Measurements from ENCODE around the gene VPS37B. TPM values are rescaled to one million over a fixed set of nuclear protein-coding genes. Genes with fewer than 3 reads are reported as not detected.
"Not testable (repeated sequence)": the region's sequence is repeated elsewhere in the genome, so short reads cannot be mapped to it uniquely, and the experiment has no call there.

VPS37B gene
- total RNA-seq = 100 to 1,000 TPM in 1 of 8 experiments, 10 to 100 TPM in 7; 13.0 to 107 (median 21.7) TPM

GRCh38 chr12:122895704-122896636 lies at the start of gene VPS37B:
TSS of gene VPS37B (minus strand) at chr12:122896124. CDS start at chr12:122896062, 62 bp downstream.
- in situ Hi-C loops (cut with MboI; ENCODE audit: low pct_unique_long_range_greater_than_20kb in 2 of 9, low sequenced_read_pairs in 9 of 9, unreplicated experiment in 9 of 9) = no loop called here
- peak; percentile 26 to 84 (median 72) for ATAC-seq (replicated peaks in 6 of 8)
- WGBS, 10 experiments = 20 to 90% (median 63%) methylated on average over 1 to 14 of the region's 81 CpGs
- Histone ChIP-seq H3K4me1 (replicated peaks in 1 of 2) (peaks cover 25 to 36% of the 10 kb centered on the region in 2 donors), H3K27ac (peak within 1 kb of the TSS; percentile 58 to 86), H3K4me3 (peak within 1 kb of the TSS; percentile 52 to 95 (median 91))

- peak in 4 of 8 experiments; percentile 15 to 49 (median 20) for ATAC-seq (replicated peaks in 6 of 8)
- 54 to 100% (median 80%) methylated on average over 1 to 5 of the region's 14 CpGs; no CpG with 5 or more reads in 3 of the 10 experiments for WGBS, 10 experiments
- in situ Hi-C loops (cut with MboI; ENCODE audit: low pct_unique_long_range_greater_than_20kb in 2 of 9, low sequenced_read_pairs in 9 of 9, unreplicated experiment in 9 of 9) = no loop called here
- Histone ChIP-seq H3K4me3 (no peak overlapping the region), H3K27ac (no peak overlapping the region), H3K4me1 (replicated peaks in 1 of 2) (no peaks in the 10 kb centered on the region)
Observed at GRCh38 chr12:122944605-122945592, 49.0 kb upstream of the VPS37B start.

DNA sequence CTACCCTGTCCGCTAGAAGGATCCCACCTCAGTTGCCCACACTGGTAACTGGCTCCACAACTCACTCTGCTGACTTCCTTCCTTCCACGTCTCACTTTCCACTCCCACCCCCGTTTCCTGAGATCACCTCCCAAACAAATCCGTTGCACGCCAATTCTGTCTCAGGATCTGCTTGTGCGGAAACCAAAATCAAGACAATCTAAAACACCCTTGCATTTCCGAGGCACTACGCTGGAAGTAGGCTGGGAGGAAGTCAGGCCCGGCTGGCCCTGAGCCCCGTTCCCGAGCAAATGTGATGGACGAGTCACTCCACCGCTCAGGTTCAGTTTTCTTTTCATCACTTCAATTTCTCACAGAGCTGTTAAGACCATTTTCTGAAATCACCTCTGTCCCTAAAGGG lies 47.3 kb upstream of the VPS37B start:
- Histone ChIP-seq H3K4me3 (no peak overlapping the region), H3K4me1 (replicated peaks in 1 of 2) (no peaks in the 10 kb centered on the region), H3K27ac (no peak overlapping the region)
- WGBS, 10 experiments = 78 to 100% (median 89%) methylated on average over 2 to 11 of the region's 13 CpGs; no CpG with 5 or more reads in 2 of the 10 experiments
- in situ Hi-C loops (cut with MboI; ENCODE audit: low pct_unique_long_range_greater_than_20kb in 2 of 9, low sequenced_read_pairs in 9 of 9, unreplicated experiment in 9 of 9) = no loop called here
- ATAC-seq (replicated peaks in 6 of 8) = no peak

GRCh38 chr12:122942637-122943036 lies 46.7 kb upstream of the VPS37B start:
- Histone ChIP-seq H3K4me3 (no peak overlapping the region), H3K27ac (no peak overlapping the region), H3K4me1 (replicated peaks in 1 of 2) (no peaks in the 10 kb centered on the region)
- in situ Hi-C loops (cut with MboI; ENCODE audit: low pct_unique_long_range_greater_than_20kb in 2 of 9, low sequenced_read_pairs in 9 of 9, unreplicated experiment in 9 of 9) = no loop called here
- ATAC-seq (replicated peaks in 6 of 8) = no peak
- WGBS, 10 experiments = 80 to 100% (median 96%) methylated on average over 1 to 2 of the region's 2 CpGs; no CpG with 5 or more reads in 6 of the 10 experiments

DNA sequence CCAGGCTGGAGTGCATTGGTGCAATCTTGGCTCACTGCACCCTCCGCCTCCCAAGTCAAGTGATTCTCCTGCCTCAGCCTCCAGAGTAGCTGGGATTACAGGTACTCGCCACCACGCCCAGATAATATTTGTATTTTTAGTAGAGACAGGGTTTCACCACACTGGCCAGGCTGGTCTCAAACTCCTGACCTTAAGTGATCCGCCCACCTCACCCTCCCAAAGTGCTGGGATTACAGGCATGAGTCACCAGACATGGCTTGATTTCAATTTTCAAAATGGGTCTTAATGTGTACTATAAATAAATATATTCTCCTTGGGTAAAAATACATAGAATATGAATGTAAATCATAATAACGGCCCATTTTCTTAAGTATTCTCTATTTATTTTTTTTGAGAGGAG lies 45.4 kb upstream of the VPS37B start:
- peak in 2 of 8 experiments; percentile 27 to 32 for ATAC-seq (replicated peaks in 6 of 8)
- WGBS, 10 experiments = 31 to 93% (median 62%) methylated on average over 1 to 4 of the region's 5 CpGs; no CpG with 5 or more reads in 2 of the 10 experiments
- H3K27ac ChIP-seq = not testable (repeated sequence)

DNA sequence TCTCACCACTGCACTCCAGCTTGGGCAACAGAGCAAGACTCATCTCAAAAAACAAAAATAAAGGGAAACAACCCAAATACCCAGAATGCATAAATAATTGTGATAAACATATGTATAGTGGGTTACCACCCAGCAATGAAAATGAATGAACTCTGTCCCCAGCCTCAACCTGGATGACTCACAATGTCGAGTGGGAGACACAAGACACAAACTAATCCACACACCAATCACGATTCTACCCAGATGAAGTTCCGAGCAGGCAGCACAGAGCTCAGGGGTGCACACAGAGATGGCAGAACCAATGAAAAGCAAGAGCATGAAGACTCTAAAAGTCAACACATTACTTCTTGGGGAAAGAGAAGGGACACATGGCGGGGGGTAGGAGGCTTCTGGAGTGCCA lies 43.2 kb upstream of the VPS37B start:
- 20 to 92% (median 58%) methylated on average over 2 to 4 of the region's 4 CpGs; no CpG with 5 or more reads in 3 of the 10 experiments for WGBS, 10 experiments
- H3K27ac ChIP-seq = no peak overlapping the region
- ATAC-seq (replicated peaks in 6 of 8) = peak in 3 of 8 experiments; percentile 37 to 59 (median 45)
- no peaks in the 10 kb centered on the region for H3K4me1 ChIP-seq (replicated peaks in 1 of 2)
- in situ Hi-C loops (cut with MboI; ENCODE audit: low pct_unique_long_range_greater_than_20kb in 2 of 9, low sequenced_read_pairs in 9 of 9, unreplicated experiment in 9 of 9) = no loop called here
- no peak overlapping the region for H3K4me3 ChIP-seq

More for the DNA sequence above, 45.4 kb upstream of the VPS37B start:
- in situ Hi-C loops (cut with MboI; ENCODE audit: low pct_unique_long_range_greater_than_20kb in 2 of 9, low sequenced_read_pairs in 9 of 9, unreplicated experiment in 9 of 9); H3K4me1 ChIP-seq (replicated peaks in 1 of 2); H3K4me3 ChIP-seq: not testable (repeated sequence)

DNA sequence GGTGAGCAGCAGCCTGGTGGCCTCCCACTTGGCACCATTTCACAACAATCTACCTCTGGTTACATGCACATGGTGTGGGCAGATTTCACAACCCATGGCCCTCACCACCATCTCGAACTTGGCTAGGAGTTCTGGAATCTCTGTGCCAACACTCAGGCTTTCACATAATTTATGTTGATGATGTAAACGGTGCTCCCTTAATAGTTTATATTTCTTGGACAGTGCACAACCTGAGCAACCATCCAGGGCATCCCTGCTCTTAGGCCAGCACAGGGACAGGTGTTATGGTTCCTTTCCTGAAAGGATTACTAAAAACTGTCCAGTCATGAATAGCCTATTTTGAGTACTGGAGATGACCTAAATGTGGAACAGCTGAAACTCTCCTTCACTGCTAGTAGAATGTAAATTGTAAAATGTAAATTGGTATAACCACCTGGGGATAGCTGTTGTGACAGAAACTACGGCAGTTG lies 41.7 kb upstream of the VPS37B start:
- WGBS, 10 experiments = 20 to 91% (median 83%) methylated on average over 1 to 3 of the region's 3 CpGs; no CpG with 5 or more reads in 1 of the 10 experiments
- H3K27ac ChIP-seq = no peak overlapping the region
- in situ Hi-C loops (cut with MboI; ENCODE audit: low pct_unique_long_range_greater_than_20kb in 2 of 9, low sequenced_read_pairs in 9 of 9, unreplicated experiment in 9 of 9) = no loop called here
- no peaks in the 10 kb centered on the region for H3K4me1 ChIP-seq (replicated peaks in 1 of 2)
- ATAC-seq (replicated peaks in 6 of 8) = no peak
- H3K4me3 ChIP-seq = no peak overlapping the region

DNA sequence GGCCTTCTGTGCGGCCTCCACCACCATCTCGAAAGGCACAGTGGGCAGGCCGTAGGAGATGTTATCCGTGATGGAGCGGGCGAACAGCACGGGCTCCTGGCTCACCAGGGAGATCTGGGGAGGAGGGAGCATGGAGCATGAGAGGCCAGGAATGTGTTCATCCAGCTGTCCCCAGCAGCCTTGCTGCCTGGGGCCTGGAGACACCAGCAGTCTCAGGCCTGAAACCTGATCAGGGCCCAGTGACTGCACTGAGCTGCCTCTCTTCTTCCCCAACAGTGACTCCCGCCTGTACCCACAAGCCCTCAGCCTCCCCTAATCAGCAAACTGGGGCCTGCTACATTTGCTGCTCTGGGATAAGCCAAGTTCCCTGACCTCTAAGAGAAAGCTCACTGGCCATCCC lies 39.4 kb upstream of the VPS37B start:
- peak in 1 of 8 experiments; percentile 40 for ATAC-seq (replicated peaks in 6 of 8)
- 60 to 100% (median 67%) methylated on average over 1 to 5 of the region's 8 CpGs; no CpG with 5 or more reads in 5 of the 10 experiments for WGBS, 10 experiments
- H3K4me1 ChIP-seq (replicated peaks in 1 of 2) = no peaks in the 10 kb centered on the region
- in situ Hi-C loops (cut with MboI; ENCODE audit: low pct_unique_long_range_greater_than_20kb in 2 of 9, low sequenced_read_pairs in 9 of 9, unreplicated experiment in 9 of 9) = no loop called here
- no peak overlapping the region for H3K27ac ChIP-seq
- H3K4me3 ChIP-seq = no peak overlapping the region

DNA sequence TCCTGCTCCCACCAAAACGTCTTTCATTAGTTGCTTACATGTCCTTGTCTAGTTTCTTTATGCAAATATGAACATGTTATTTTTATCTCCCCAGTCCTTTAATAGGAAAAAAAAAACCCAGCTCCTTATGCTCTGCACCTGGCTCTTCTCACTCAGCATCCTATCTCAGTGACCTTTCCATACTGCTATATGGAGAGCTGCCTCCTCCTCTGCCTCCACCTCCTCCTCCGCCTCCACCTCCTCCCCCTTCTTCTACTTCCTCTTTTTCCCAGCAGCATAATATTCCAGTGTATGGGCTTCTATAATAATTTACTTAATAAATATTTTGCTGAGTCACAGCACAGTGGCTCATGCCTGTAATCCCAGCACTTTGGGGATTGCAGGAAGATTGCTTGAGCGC lies 38.8 kb upstream of the VPS37B start:
- H3K4me3 ChIP-seq = no peak overlapping the region
- H3K27ac ChIP-seq = no peak overlapping the region
- 0 to 100% (median 33%) methylated on average over 1 to 3 of the region's 3 CpGs; no CpG with 5 or more reads in 1 of the 10 experiments for whole genome bisulfite sequencing, 10 experiments
- in situ Hi-C loops (cut with MboI; ENCODE audit: low pct_unique_long_range_greater_than_20kb in 2 of 9, low sequenced_read_pairs in 9 of 9, unreplicated experiment in 9 of 9) = no loop called here
- no peak for ATAC-seq (replicated peaks in 6 of 8)
- H3K4me1 ChIP-seq (replicated peaks in 1 of 2) = no peaks in the 10 kb centered on the region

GRCh38 chr12:122932207-122932606 lies 36.3 kb upstream of the VPS37B start:
- WGBS, 10 experiments = 80 to 100% methylated on average over 1 to 2 of the region's 8 CpGs; no CpG with 5 or more reads in 8 of the 10 experiments
- peaks cover 0 to 5% of the 10 kb centered on the region in 2 donors for H3K4me1 ChIP-seq (replicated peaks in 1 of 2)
- in situ Hi-C loops (cut with MboI; ENCODE audit: low pct_unique_long_range_greater_than_20kb in 2 of 9, low sequenced_read_pairs in 9 of 9, unreplicated experiment in 9 of 9) = no loop called here

GRCh38 chr12:122929812-122930211 lies 33.9 kb upstream of the VPS37B start:
- ATAC-seq (replicated peaks in 6 of 8) = no peak
- H3K27ac ChIP-seq = no peak overlapping the region

More at GRCh38 chr12:122932207-122932606, 36.3 kb upstream of the VPS37B start:
- Histone ChIP-seq H3K27ac (no peak overlapping the region), H3K4me3 (no peak overlapping the region)
- peak in 3 of 8 experiments; percentile 28 to 88 (median 83) for ATAC-seq (replicated peaks in 6 of 8)

GRCh38 chr12:122929148-122929538 lies 33.2 kb upstream of the VPS37B start:
- Histone ChIP-seq H3K27ac (no peak overlapping the region), H3K4me3 (no peak overlapping the region), H3K4me1 (replicated peaks in 1 of 2) (peaks cover 0 to 5% of the 10 kb centered on the region in 2 donors)
- in situ Hi-C loops (cut with MboI; ENCODE audit: low pct_unique_long_range_greater_than_20kb in 2 of 9, low sequenced_read_pairs in 9 of 9, unreplicated experiment in 9 of 9) = no loop called here
- no peak for ATAC-seq (replicated peaks in 6 of 8)
- 58 to 90% (median 80%) methylated on average over 1 to 4 of the region's 14 CpGs; no CpG with 5 or more reads in 7 of the 10 experiments for WGBS, 10 experiments

More at GRCh38 chr12:122929812-122930211, 33.9 kb upstream of the VPS37B start:
- H3K4me3 ChIP-seq = no peak overlapping the region
- peaks cover 0 to 5% of the 10 kb centered on the region in 2 donors for H3K4me1 ChIP-seq (replicated peaks in 1 of 2)
- 60 to 100% (median 100%) methylated on average over 1 to 5 of the region's 23 CpGs; no CpG with 5 or more reads in 5 of the 10 experiments for WGBS, 10 experiments
- in situ Hi-C loops (cut with MboI; ENCODE audit: low pct_unique_long_range_greater_than_20kb in 2 of 9, low sequenced_read_pairs in 9 of 9, unreplicated experiment in 9 of 9) = no loop called here

All from motor neuron (in vitro differentiated cells).